Ishikawa (cell line): ENCODE data around the gene DRC7.

Experiments used
- CEBPB ChIP-seq: IDR thresholded peaks from 2 replicates; pipeline ENCODE4 v1.6.1; 2012
- EGR1 ChIP-seq: IDR thresholded peaks from 2 replicates; pipeline ENCODE4 v1.6.1; 2012
- EP300 ChIP-seq: IDR thresholded peaks from 2 replicates; pipeline ENCODE4 v1.6.1; 2012; ENCODE audit warnings: borderline replicate concordance
- FOXM1 ChIP-seq: IDR thresholded peaks from 2 replicates; pipeline ENCODE4 v1.6.1; 2012; ENCODE audit warnings: low read depth, borderline replicate concordance
- NFIC ChIP-seq: IDR thresholded peaks from 2 replicates; pipeline ENCODE4 v1.6.1; 2012
- RAD21 ChIP-seq: IDR thresholded peaks from 2 replicates; pipeline ENCODE4 v1.6.1; 2012; ENCODE audit warnings: low read depth
- TAF1 ChIP-seq: IDR thresholded peaks from 2 replicates; pipeline ENCODE4 v1.6.1; 2012; ENCODE audit warnings: low read depth, mild to moderate bottlenecking
- TCF12 ChIP-seq: IDR thresholded peaks from 2 replicates; pipeline ENCODE4 v1.6.1; 2012; ENCODE audit warnings: low read depth
- TEAD4 ChIP-seq: IDR thresholded peaks from 2 replicates; pipeline ENCODE4 v1.6.1; 2012
- YY1 ChIP-seq: IDR thresholded peaks from 2 replicates; pipeline ENCODE4 v1.6.1; 2012; ENCODE audit warnings: low read depth
- ZBTB7A ChIP-seq: IDR thresholded peaks from 2 replicates; pipeline ENCODE4 v1.6.1; 2012; ENCODE audit warnings: low read depth
- TF ChIP-seq, protein P1 (sequence below): IDR thresholded peaks from 2 replicates; pipeline ENCODE4 v1.6.1; 2012
- TF ChIP-seq, protein P2 (sequence below): IDR thresholded peaks from 2 replicates; pipeline ENCODE4 v1.6.1; 2012; ENCODE audit warnings: low read depth, mild to moderate bottlenecking
- TF ChIP-seq, protein P3 (sequence below): IDR thresholded peaks from 2 replicates; pipeline ENCODE4 v1.6.1; 2012

The DRC7 gene

DNA sequence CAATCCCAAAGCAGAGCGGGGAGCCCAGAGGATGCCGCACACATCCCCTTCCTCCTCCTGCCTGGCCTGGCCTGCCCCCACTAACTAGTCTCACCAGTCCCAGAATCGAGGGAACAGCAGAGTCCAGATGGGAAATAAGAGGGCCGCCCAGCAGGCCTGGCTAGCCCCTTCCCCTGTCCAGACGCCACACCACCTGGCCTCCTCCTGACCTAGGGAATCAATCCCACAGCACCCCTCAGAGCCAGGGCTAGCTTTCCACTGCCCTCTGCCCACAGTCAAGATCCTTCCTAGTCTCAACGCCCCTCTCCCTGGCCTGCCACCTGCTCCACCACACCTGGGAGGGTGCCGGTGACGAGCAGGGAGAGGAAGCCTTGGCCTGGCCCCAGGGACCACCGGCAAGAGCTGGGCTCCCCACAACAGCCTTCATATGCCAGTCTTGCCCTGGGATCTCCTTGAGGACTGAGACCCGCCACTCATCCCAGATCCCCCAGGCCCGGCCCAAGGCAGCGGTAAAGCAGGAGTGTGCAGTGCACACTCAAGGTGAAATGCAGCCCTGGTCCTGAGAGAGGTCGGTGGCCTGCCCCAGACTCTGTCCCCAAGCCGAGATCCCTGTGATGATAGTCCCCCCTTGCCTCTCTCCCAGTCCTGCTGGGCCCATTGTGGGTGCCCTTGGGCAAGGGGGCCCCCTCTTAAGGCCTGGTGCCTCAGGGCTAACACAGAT is 68.8 kb downstream of the DRC7 start:
- TF ChIP-seq, protein P1, sequence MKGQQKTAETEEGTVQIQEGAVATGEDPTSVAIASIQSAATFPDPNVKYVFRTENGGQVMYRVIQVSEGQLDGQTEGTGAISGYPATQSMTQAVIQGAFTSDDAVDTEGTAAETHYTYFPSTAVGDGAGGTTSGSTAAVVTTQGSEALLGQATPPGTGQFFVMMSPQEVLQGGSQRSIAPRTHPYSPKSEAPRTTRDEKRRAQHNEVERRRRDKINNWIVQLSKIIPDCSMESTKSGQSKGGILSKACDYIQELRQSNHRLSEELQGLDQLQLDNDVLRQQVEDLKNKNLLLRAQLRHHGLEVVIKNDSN, result no peak
- TF ChIP-seq EGR1 (no peak), TEAD4 (no peak), RAD21 (no peak), CEBPB (no peak)
- TF ChIP-seq, protein P2, sequence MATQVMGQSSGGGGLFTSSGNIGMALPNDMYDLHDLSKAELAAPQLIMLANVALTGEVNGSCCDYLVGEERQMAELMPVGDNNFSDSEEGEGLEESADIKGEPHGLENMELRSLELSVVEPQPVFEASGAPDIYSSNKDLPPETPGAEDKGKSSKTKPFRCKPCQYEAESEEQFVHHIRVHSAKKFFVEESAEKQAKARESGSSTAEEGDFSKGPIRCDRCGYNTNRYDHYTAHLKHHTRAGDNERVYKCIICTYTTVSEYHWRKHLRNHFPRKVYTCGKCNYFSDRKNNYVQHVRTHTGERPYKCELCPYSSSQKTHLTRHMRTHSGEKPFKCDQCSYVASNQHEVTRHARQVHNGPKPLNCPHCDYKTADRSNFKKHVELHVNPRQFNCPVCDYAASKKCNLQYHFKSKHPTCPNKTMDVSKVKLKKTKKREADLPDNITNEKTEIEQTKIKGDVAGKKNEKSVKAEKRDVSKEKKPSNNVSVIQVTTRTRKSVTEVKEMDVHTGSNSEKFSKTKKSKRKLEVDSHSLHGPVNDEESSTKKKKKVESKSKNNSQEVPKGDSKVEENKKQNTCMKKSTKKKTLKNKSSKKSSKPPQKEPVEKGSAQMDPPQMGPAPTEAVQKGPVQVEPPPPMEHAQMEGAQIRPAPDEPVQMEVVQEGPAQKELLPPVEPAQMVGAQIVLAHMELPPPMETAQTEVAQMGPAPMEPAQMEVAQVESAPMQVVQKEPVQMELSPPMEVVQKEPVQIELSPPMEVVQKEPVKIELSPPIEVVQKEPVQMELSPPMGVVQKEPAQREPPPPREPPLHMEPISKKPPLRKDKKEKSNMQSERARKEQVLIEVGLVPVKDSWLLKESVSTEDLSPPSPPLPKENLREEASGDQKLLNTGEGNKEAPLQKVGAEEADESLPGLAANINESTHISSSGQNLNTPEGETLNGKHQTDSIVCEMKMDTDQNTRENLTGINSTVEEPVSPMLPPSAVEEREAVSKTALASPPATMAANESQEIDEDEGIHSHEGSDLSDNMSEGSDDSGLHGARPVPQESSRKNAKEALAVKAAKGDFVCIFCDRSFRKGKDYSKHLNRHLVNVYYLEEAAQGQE, result no peak

DNA sequence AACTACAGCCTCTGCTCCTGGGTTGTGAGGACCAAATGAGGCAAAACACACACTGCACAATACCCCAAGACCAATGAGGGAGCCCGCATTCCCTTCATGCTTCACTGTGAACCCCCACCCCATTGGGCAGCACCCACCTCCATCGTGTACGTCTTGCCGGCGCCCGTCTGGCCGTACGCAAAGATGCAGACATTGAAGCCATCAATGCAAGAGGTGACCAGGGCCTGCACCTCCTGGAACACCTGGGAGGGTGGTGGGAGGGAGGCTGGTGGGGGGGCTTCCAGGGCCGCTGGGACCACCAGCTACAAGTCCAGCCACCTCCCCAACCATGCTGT is 69.4 kb downstream of the DRC7 start:
- TF ChIP-seq FOXM1 (no peak), NFIC (no peak), YY1 (no peak), EP300 (no peak), TCF12 (no peak), EGR1 (no peak), ZBTB7A (no peak), CEBPB (no peak)
- TF ChIP-seq, protein P2, result no peak
- TF ChIP-seq, protein P3, sequence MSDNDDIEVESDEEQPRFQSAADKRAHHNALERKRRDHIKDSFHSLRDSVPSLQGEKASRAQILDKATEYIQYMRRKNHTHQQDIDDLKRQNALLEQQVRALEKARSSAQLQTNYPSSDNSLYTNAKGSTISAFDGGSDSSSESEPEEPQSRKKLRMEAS, result no peak

DNA sequence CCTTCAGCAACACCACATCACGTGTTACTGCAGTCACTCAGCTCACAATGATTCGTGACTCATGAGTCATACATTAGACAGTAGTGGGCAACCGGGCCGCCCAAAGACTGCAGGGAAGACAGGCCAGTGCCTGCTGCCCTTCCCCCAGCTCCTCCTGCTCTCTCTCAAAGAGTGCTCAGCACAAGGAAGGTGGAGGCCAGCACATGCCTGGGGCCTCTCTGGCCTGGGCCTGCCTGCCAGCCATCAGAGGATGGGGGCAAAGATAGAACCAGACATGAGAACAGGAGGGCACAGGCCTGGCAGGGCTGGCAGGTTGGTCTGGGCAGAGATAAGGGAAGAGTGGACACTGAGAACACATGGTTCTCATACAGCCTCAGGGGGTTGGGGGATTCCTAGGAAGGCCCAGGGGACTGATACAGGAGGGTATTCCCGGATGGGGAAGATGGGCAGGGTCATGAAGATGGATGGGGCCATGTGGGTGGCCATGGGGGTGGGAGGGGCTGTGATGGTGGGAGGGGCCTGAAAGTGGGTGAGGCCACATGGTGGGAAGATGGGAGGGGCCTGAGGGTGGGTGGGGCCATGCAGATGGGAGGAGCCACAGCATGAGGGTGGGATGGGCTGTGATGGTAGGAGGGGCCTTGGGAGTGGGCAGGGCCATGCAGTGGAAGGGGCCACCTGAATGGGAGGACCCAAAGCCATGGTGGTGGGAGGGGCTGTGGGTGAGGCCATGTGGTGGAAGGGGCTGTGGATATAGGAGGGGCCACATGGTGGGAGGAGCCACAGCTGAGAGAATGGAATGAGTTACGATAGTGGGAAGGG is 69.9 kb downstream of the DRC7 start:
- TF ChIP-seq ZBTB7A, result 0 out of 2 replicates have a peak, but pooled peaks have one; percentile 23
- TF ChIP-seq, protein P1, result peak; percentile 74
- TF ChIP-seq NFIC, result no peak

DNA sequence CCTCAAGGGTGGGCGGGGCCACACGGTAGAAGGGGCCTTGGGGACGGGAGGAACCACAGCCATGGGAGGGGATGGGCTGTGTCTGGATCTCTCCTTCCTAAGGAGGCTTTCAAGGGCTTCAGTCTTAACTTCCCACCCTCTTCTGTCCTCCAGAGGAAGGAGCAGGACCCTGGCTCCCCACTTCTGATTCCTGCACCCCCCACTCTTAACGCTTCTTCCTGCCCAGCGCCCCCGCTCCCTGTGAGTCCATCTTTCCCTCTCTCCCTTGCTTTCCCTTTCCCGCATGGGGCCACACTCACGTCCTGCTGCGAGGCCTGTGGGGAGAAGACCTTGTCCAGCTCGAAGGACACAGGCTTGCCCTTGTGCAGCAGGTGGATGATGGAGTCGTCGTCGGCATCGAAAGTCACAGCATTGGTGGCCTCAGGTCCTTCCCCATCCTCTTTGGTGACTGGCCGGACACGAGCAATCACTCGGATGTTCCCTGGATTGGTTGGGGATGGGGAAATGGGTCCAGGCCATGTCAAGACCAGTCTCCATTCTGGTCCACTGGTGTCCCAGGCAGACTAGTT is 70.6 kb downstream of the DRC7 start:
- TF ChIP-seq ZBTB7A (no peak), EGR1 (no peak), TEAD4 (no peak), NFIC (no peak), TAF1 (no peak), EP300 (no peak)
- TF ChIP-seq, protein P1, result no peak
- TF ChIP-seq, protein P3, result no peak

DNA sequence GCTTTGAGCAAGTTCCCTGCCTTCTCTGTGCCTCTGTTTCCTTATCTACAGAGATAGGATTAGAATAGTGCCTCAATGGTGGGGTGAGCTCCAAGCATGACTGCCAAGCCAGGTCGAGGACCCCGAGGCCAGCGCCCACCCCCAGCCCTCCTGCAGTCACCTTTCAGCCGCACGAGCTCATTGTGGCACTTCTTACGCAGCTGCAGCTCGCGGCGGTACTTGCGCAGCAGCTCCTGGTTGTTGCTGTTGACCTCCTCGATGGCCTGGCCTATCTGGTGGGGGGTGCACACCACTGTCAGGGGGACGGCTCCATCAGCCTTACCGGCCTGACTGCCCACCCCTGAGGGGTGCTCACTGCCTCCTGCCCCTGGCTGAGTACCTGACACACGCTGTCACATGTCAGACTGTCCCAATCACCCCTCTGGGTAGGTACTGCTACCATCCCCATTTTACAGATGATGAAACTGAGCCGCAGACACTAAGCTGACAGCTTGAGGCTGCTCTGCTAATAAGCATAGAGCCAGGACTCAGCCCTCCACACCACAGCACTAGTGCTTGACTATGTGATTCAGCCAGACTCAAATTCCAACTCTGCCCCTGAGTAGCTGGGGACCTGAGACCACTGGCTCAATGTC is 72.2 kb downstream of the DRC7 start:
- TF ChIP-seq, protein P2, result no peak
- TF ChIP-seq FOXM1 (no peak), CEBPB (no peak), EP300 (no peak), YY1 (no peak), NFIC (no peak), TAF1 (no peak)
- TF ChIP-seq, protein P3, result no peak
